ENCODE data around the gene TSC22D1. TPM values are rescaled to one million over a fixed set of nuclear protein-coding genes. Genes with fewer than 3 reads are reported as not detected.

The TSC22D1 gene
- polyA plus RNA-seq, 2 donors = 18.5 to 48.6 TPM

- H3K4me3 ChIP-seq (ENCODE audit: low read depth in 1 of 2, low read length in 2 of 2) = no peak overlapping the region
- no peak overlapping the region for H3K27ac ChIP-seq (ENCODE audit: low read depth in 2 of 2, low read length in 1 of 2)
- H3K27me3 ChIP-seq (ENCODE audit: control insufficient read depth in 1 of 2, insufficient read depth in 2 of 2, low read length in 2 of 2) = no peaks in the 10 kb centered on the region
- 70 to 76% methylated on average over 2 of the region's 2 CpGs for WGBS, 2 donors
- H3K9me3 ChIP-seq (ENCODE audit: control insufficient read depth in 2 of 2, insufficient read depth in 1 of 2, low read depth in 1 of 2, low read length in 1 of 2) = no peaks in the 10 kb centered on the region
- peaks cover 3% of the 10 kb centered on the region in 2 donors for H3K36me3 ChIP-seq (ENCODE audit: control insufficient read depth in 2 of 2, insufficient read depth in 2 of 2, low read length in 1 of 2)
- no peaks in the 10 kb centered on the region for H3K4me1 ChIP-seq (ENCODE audit: control insufficient read depth in 2 of 2, insufficient read depth in 2 of 2, low read length in 1 of 2)
These were observed 146.8 kb downstream of the TSC22D1 start for GRCh38 chr13:44429311-44429710.

- no peaks in the 10 kb centered on the region for H3K9me3 ChIP-seq (ENCODE audit: control insufficient read depth in 2 of 2, insufficient read depth in 1 of 2, low read depth in 1 of 2, low read length in 1 of 2)
- WGBS, 2 donors = 77 to 82% methylated on average over 3 of the region's 3 CpGs
These were observed 149.7 kb downstream of the TSC22D1 start for GRCh38 chr13:44426461-44426860.

DNA sequence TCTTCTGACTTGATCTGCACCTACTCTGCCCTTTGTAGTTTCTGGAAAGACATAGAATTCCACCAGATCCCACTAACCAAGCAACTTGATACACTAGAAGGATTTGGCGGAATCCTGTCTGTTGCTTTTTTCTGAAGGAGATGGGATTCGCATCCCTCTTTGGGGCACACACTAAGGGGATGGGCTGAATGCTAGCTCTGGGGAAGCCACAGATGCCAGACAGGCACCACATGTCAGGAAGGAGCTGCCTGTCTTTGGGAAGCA, 150.4 kb downstream of the TSC22D1 start:
- Histone ChIP-seq H3K9me3 (ENCODE audit: control insufficient read depth in 2 of 2, insufficient read depth in 1 of 2, low read depth in 1 of 2, low read length in 1 of 2) (no peaks in the 10 kb centered on the region), H3K36me3 (ENCODE audit: control insufficient read depth in 2 of 2, insufficient read depth in 2 of 2, low read length in 1 of 2) (no peaks in the 10 kb centered on the region), H3K27me3 (ENCODE audit: control insufficient read depth in 1 of 2, insufficient read depth in 2 of 2, low read length in 2 of 2) (no peaks in the 10 kb centered on the region), H3K4me1 (ENCODE audit: control insufficient read depth in 2 of 2, insufficient read depth in 2 of 2, low read length in 1 of 2) (no peaks in the 10 kb centered on the region), H3K27ac (ENCODE audit: low read depth in 2 of 2, low read length in 1 of 2) (no peak overlapping the region), H3K4me3 (ENCODE audit: low read depth in 1 of 2, low read length in 2 of 2) (no peak overlapping the region)
- 94 to 98% methylated on average over 2 of the region's 2 CpGs for WGBS, 2 donors

More at GRCh38 chr13:44426461-44426860, 149.7 kb downstream of the TSC22D1 start:
- Histone ChIP-seq H3K27me3 (ENCODE audit: control insufficient read depth in 1 of 2, insufficient read depth in 2 of 2, low read length in 2 of 2) (no peaks in the 10 kb centered on the region), H3K36me3 (ENCODE audit: control insufficient read depth in 2 of 2, insufficient read depth in 2 of 2, low read length in 1 of 2) (no peaks in the 10 kb centered on the region), H3K4me3 (ENCODE audit: low read depth in 1 of 2, low read length in 2 of 2) (no peak overlapping the region), H3K4me1 (ENCODE audit: control insufficient read depth in 2 of 2, insufficient read depth in 2 of 2, low read length in 1 of 2) (no peaks in the 10 kb centered on the region), H3K27ac (ENCODE audit: low read depth in 2 of 2, low read length in 1 of 2) (no peak overlapping the region)

DNA sequence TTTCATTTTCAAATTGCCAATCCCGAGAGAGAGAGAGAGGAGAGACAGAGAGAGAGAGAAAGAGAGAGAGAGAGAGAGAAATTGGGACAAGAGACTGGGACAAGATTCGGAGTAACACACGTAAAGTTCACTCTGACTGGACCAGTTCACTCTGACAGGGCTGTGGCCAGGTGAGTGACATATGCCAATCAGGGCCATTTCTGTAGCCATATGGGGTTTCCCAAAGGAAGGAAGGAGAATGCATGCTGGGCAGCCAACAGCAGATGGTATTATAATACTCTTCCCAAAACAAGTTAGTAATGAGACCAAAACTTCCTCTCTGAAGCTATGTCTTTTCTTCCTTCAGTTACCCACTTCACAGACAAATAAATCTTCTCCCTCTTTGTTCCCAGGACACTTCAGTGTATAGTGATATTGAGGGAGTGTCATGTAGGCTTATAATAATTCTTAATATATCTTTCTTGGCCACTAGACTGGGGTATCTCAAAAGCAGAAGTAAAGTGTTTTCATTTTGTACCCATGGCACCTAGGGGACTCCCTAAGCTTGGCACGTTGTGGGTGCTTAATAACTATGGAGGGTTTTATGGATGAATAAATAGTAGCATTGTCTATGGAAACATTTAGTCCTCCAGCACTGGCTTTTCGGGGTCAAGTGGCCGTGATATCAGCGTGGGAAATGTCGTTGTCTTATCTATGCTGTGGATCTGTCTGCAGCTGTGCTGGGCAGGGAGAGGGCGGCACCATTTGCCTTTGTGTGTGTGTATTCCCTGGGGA, 150.9 kb downstream of the TSC22D1 start:
- Histone ChIP-seq H3K4me1 (ENCODE audit: control insufficient read depth in 2 of 2, insufficient read depth in 2 of 2, low read length in 1 of 2) (no peaks in the 10 kb centered on the region), H3K4me3 (ENCODE audit: low read depth in 1 of 2, low read length in 2 of 2) (no peak overlapping the region), H3K27ac (ENCODE audit: low read depth in 2 of 2, low read length in 1 of 2) (no peak overlapping the region), H3K36me3 (ENCODE audit: control insufficient read depth in 2 of 2, insufficient read depth in 2 of 2, low read length in 1 of 2) (no peaks in the 10 kb centered on the region), H3K9me3 (ENCODE audit: control insufficient read depth in 2 of 2, insufficient read depth in 1 of 2, low read depth in 1 of 2, low read length in 1 of 2) (no peaks in the 10 kb centered on the region), H3K27me3 (ENCODE audit: control insufficient read depth in 1 of 2, insufficient read depth in 2 of 2, low read length in 2 of 2) (no peaks in the 10 kb centered on the region)
- WGBS, 2 donors = 57 to 65% methylated on average over 9 of the region's 9 CpGs

- WGBS, 2 donors = 92 to 93% methylated on average over 5 of the region's 5 CpGs
- Histone ChIP-seq H3K4me3 (ENCODE audit: low read depth in 1 of 2, low read length in 2 of 2) (no peak overlapping the region), H3K36me3 (ENCODE audit: control insufficient read depth in 2 of 2, insufficient read depth in 2 of 2, low read length in 1 of 2) (no peaks in the 10 kb centered on the region), H3K27ac (ENCODE audit: low read depth in 2 of 2, low read length in 1 of 2) (no peak overlapping the region), H3K27me3 (ENCODE audit: control insufficient read depth in 1 of 2, insufficient read depth in 2 of 2, low read length in 2 of 2) (no peaks in the 10 kb centered on the region), H3K4me1 (ENCODE audit: control insufficient read depth in 2 of 2, insufficient read depth in 2 of 2, low read length in 1 of 2) (no peaks in the 10 kb centered on the region), H3K9me3 (ENCODE audit: control insufficient read depth in 2 of 2, insufficient read depth in 1 of 2, low read depth in 1 of 2, low read length in 1 of 2) (no peaks in the 10 kb centered on the region)
These were observed 152.3 kb downstream of the TSC22D1 start for GRCh38 chr13:44423824-44424223.

- Histone ChIP-seq H3K9me3 (ENCODE audit: control insufficient read depth in 2 of 2, insufficient read depth in 1 of 2, low read depth in 1 of 2, low read length in 1 of 2) (no peaks in the 10 kb centered on the region), H3K4me1 (ENCODE audit: control insufficient read depth in 2 of 2, insufficient read depth in 2 of 2, low read length in 1 of 2) (no peaks in the 10 kb centered on the region), H3K4me3 (ENCODE audit: low read depth in 1 of 2, low read length in 2 of 2) (no peak overlapping the region), H3K27ac (ENCODE audit: low read depth in 2 of 2, low read length in 1 of 2) (no peak overlapping the region), H3K27me3 (ENCODE audit: control insufficient read depth in 1 of 2, insufficient read depth in 2 of 2, low read length in 2 of 2) (no peaks in the 10 kb centered on the region), H3K36me3 (ENCODE audit: control insufficient read depth in 2 of 2, insufficient read depth in 2 of 2, low read length in 1 of 2) (no peaks in the 10 kb centered on the region)
- 71 to 73% methylated on average over 15 of the region's 15 CpGs for WGBS, 2 donors
These were observed 153.1 kb downstream of the TSC22D1 start for GRCh38 chr13:44422755-44423643.

- H3K4me3 ChIP-seq (ENCODE audit: low read depth in 1 of 2, low read length in 2 of 2) = no peak overlapping the region
- H3K27me3 ChIP-seq (ENCODE audit: control insufficient read depth in 1 of 2, insufficient read depth in 2 of 2, low read length in 2 of 2) = no peaks in the 10 kb centered on the region
- H3K9me3 ChIP-seq (ENCODE audit: control insufficient read depth in 2 of 2, insufficient read depth in 1 of 2, low read depth in 1 of 2, low read length in 1 of 2) = no peaks in the 10 kb centered on the region
- H3K36me3 ChIP-seq (ENCODE audit: control insufficient read depth in 2 of 2, insufficient read depth in 2 of 2, low read length in 1 of 2) = no peaks in the 10 kb centered on the region
- H3K4me1 ChIP-seq (ENCODE audit: control insufficient read depth in 2 of 2, insufficient read depth in 2 of 2, low read length in 1 of 2) = no peaks in the 10 kb centered on the region
- no peak overlapping the region for H3K27ac ChIP-seq (ENCODE audit: low read depth in 2 of 2, low read length in 1 of 2)
- 84 to 90% methylated on average over 2 of the region's 2 CpGs for WGBS, 2 donors
These were observed 154.1 kb downstream of the TSC22D1 start for GRCh38 chr13:44421853-44422525.

GRCh38 chr13:44420376-44421220, 155.5 kb downstream of the TSC22D1 start:
- 84 to 85% methylated on average over 15 of the region's 15 CpGs for WGBS, 2 donors
- Histone ChIP-seq H3K4me1 (ENCODE audit: control insufficient read depth in 2 of 2, insufficient read depth in 2 of 2, low read length in 1 of 2) (peaks cover 0 to 2% of the 10 kb centered on the region in 2 donors), H3K27ac (ENCODE audit: low read depth in 2 of 2, low read length in 1 of 2) (no peak overlapping the region), H3K36me3 (ENCODE audit: control insufficient read depth in 2 of 2, insufficient read depth in 2 of 2, low read length in 1 of 2) (no peaks in the 10 kb centered on the region), H3K9me3 (ENCODE audit: control insufficient read depth in 2 of 2, insufficient read depth in 1 of 2, low read depth in 1 of 2, low read length in 1 of 2) (no peaks in the 10 kb centered on the region), H3K27me3 (ENCODE audit: control insufficient read depth in 1 of 2, insufficient read depth in 2 of 2, low read length in 2 of 2) (no peaks in the 10 kb centered on the region), H3K4me3 (ENCODE audit: low read depth in 1 of 2, low read length in 2 of 2) (no peak overlapping the region)

GRCh38 chr13:44417876-44418275, 158.3 kb downstream of the TSC22D1 start:
- WGBS, 2 donors = 81 to 85% methylated on average over 7 of the region's 7 CpGs
- no peaks in the 10 kb centered on the region for H3K9me3 ChIP-seq (ENCODE audit: control insufficient read depth in 2 of 2, insufficient read depth in 1 of 2, low read depth in 1 of 2, low read length in 1 of 2)
- peaks cover 0 to 2% of the 10 kb centered on the region in 2 donors for H3K4me1 ChIP-seq (ENCODE audit: control insufficient read depth in 2 of 2, insufficient read depth in 2 of 2, low read length in 1 of 2)
- no peak overlapping the region for H3K4me3 ChIP-seq (ENCODE audit: low read depth in 1 of 2, low read length in 2 of 2)
- H3K27me3 ChIP-seq (ENCODE audit: control insufficient read depth in 1 of 2, insufficient read depth in 2 of 2, low read length in 2 of 2) = no peaks in the 10 kb centered on the region
- H3K36me3 ChIP-seq (ENCODE audit: control insufficient read depth in 2 of 2, insufficient read depth in 2 of 2, low read length in 1 of 2) = no peaks in the 10 kb centered on the region
- H3K27ac ChIP-seq (ENCODE audit: low read depth in 2 of 2, low read length in 1 of 2) = no peak overlapping the region

Measured in esophagus (tissue), 2 donors.